ENCODE data around the gene RAB11B.
"Not testable (repeated sequence)": the region's sequence is repeated elsewhere in the genome, so short reads cannot be mapped to it uniquely, and the experiment has no call there.

Gene RAB11B

GRCh38 chr19:8393871-8394250, 3.7 kb downstream of the RAB11B start:
- no peak for DNase-seq (ENCODE audit: low spot score)

DNA sequence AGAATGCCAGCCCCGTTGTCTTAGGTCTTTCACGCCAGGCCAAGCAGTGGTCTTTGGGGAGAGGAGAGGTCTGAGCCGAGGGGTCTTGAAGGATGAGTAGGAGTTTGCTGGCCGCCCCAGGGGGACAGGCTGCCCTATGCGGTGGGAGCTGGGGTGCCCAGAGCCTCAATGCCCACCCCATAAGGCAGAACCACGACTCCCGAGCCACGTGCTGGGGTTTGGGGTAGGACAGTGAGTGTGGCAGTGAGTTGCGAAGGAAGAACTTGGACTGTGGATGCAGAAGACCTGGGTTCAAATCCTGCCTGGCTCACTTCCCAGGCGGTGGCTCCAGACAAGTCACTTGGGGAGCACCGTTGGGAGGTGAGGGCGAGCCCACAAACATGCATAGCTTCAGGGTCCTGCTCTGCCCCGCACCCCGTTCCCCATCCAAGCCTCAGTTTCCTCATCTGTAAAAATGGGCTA, 5.5 kb downstream of the RAB11B start:
- DNase-seq (ENCODE audit: low spot score) = no peak

GRCh38 chr19:8396185-8396562, 6.0 kb downstream of the RAB11B start:
- no peak for DNase-seq (ENCODE audit: low spot score)

DNA sequence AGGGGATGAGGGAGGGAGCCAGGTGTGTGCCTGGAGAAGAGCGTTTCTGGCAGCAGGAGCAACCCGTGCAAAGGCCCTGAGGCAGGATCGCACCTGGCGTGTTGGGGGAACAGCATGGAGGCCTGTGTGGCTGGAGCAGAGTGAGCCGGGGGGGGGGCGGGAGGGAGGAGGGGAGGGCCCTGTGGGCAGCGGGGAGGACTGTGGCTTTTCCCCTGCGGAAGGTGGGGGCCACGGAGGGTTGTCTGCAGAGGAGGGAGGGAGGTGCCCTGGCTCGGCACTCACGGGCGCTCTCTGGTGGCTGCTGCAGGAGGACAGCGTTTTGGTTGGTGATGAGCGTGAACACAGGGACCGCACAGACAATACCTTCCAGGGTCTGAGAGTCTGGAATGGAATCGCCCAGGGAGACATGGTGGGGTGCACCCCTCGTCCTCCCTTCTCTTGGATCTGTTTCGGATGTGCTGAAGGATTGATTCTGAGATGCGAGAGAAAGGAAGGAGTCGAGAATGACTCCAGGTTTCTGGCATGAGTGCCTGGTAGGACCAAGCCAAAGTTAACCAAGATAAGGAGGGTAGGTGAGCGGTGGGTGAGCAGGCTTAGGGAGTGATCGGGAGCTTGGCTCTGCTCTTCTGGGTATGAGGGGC, 6.5 kb downstream of the RAB11B start:
- peak; percentile 58 for DNase-seq (ENCODE audit: low spot score)

GRCh38 chr19:8397271-8397670, 7.1 kb downstream of the RAB11B start:
- DNase-seq (ENCODE audit: low spot score) = no peak

DNA sequence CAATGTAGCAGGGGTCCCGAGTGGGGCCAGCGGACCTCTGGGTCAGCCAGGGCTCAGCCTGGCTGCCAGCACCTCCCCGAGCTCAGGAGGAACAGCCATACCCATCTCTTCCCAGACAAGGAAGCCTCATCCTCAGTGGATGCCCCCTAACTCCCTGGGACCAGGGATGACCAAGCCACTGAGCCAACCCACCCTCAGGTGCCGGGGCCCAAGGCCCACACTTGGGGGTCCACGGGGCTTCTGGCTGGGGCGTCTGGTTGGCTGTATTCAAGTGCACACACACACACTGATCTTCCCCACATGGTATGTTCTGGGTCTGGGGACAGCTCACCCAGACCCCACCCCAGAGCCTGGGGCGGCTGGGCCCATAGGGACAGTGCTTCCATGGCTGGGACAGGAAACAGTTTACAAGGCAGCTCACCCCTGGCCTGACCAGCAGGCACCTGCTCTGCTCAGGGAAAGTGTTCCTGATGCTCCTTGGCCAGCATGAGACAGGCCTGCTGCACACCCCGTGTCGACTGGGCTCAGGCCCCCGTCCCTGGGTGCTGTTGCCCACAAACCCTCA, 7.7 kb downstream of the RAB11B start:
- no peak for DNase-seq (ENCODE audit: low spot score)

DNA sequence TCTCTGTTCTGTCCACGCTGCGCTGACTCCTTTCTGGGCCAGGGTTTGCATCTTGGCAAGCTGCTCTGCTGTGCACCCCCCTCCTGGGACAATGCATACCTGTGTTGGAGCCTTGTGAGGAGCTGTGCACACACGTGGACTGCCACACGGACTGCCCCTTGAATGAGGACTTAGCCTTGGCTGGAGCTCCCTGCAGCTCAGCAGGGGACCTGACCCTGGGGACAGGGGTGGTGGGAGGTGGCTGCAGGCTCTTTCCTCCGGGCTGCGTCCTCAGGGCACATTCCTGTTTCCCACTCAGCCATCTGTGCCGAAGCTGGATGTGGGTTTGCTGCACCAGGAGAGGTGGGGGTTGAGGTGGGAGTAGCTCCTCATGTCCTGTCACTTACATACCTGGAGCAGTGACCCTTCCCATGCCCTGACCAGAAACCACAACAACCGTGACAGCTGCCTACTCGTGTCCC, 8.2 kb downstream of the RAB11B start:
- DNase-seq (ENCODE audit: low spot score) = no peak

- no peak for DNase-seq (ENCODE audit: low spot score)
Measured at GRCh38 chr19:8399681-8400188, 9.6 kb downstream of the RAB11B start.

DNA sequence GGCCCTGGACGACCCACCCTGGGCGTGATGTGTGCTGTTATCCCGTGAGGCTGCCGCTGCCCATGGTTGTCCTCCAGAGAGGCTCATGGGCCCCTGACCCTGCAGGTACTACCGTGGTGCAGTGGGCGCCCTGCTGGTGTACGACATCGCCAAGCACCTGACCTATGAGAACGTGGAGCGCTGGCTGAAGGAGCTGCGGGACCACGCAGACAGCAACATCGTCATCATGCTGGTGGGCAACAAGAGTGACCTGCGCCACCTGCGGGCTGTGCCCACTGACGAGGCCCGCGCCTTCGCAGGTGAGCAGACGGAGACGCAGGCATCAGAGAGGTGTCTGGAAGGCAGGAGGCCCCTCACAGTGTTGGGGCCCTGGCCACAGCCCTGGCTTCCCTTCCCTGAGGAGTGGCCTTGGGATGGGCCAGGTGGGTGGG, 11.8 kb downstream of the RAB11B start:
- DNase-seq (ENCODE audit: low spot score) = no peak

- DNase-seq (ENCODE audit: low spot score) = no peak
Measured at GRCh38 chr19:8403098-8403819, 13.1 kb downstream of the RAB11B start.

DNA sequence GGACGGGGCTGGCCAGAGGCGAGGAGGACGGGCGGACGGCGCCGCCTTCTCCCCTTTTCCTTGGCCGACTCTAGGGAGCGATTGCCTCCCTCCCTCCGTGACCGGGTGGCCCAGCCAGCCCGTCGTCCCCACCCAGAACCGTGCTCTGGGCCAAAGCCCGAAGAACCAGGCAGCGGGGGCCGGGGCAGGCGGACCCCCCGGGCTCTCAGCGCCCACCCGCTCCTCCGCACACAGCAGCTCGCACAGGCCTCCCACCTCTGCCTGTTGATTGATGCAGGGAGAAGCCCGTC, 13.6 kb downstream of the RAB11B start:
- no peak for DNase-seq (ENCODE audit: low spot score)

DNA sequence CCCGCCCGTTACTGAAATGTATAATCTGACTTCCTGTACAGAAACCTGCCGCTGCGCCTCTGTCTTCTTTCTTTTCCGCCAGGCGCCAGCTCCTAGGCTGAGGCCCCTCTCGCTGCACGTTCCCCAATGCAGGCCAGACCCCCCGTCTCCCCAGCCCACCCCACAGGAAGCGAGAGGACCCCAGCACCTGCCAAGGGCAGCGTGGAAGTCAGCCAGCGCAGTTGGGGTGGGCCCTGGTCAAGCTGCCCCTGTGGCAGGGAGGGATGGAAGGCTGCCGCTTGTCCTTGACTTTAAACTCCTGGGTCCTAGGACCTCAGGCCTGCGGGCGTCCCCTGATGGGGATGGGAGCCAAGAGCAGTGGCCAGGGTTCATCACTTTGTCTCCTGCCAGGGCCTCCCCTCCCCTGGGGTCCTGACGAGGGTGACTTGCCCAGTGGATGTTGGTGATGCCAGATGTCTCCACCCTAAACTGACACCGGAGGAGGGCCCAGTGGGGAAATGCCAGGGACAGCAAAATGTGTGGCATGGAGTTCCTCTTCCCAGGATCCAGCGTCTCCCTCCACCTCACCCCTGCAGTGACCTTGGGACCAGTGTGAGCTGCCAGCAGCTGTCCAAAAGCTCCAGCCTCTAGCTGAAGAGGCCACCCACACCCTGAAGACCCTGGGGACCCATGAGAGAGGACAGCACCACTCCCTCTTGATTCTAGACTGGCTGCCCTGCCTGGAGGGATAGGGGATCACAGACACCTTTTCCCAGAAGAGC, 14.4 kb downstream of the RAB11B start:
- DNase-seq (ENCODE audit: low spot score) = no peak

DNA sequence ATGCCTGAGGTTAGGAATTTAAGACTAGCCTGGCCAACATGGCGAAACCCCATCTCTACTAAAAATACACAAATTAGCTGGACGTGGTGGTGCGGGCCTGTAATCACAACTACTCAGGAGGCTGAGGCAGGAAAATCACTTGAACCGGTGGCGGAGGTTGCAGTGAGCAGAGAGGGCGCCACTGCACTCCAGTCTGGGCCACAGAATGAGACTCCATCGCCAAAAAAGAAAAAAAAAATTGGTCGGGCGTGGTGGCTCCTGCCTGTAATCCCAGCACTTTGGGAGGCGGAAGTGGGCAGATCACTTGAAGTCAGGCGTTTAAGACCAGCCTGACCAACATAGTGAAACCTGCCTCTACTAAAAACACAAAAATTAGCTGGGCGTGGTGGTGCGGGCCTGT, 20.6 kb downstream of the RAB11B start:
- DNase-seq (ENCODE audit: low spot score) = not testable (repeated sequence)

GRCh38 chr19:8412783-8413628, 22.8 kb downstream of the RAB11B start, which contains the start of gene MARCHF2:
MARCHF2 (plus strand) TSS chr19:8413305; CDS start chr19:8421841, 8,536 bp downstream.
- peak; percentile 94 for DNase-seq (ENCODE audit: low spot score)

GRCh38 chr19:8413629-8413995, 23.5 kb downstream of the RAB11B start:
- no peak for DNase-seq (ENCODE audit: low spot score)

DNA sequence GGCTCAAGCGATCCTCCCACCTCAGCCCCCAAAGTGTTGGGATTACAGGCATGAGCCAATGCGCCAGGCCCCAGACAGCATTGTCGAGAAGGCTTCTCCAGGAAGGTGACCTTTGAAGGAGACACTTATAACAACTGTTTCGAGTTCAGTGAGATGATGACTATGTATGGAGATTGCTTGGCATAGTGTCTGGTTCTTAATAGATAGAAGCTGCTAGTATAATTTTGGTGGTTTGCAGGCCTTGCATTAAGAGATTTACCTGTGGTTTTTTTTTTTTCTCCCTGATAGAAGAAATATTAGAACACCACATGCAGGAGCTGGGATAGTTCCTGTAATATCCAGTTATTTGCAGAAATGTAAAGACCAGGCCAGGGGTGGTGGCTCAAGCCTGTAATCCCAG, 26.6 kb downstream of the RAB11B start:
- DNase-seq (ENCODE audit: low spot score) = no peak

DNA sequence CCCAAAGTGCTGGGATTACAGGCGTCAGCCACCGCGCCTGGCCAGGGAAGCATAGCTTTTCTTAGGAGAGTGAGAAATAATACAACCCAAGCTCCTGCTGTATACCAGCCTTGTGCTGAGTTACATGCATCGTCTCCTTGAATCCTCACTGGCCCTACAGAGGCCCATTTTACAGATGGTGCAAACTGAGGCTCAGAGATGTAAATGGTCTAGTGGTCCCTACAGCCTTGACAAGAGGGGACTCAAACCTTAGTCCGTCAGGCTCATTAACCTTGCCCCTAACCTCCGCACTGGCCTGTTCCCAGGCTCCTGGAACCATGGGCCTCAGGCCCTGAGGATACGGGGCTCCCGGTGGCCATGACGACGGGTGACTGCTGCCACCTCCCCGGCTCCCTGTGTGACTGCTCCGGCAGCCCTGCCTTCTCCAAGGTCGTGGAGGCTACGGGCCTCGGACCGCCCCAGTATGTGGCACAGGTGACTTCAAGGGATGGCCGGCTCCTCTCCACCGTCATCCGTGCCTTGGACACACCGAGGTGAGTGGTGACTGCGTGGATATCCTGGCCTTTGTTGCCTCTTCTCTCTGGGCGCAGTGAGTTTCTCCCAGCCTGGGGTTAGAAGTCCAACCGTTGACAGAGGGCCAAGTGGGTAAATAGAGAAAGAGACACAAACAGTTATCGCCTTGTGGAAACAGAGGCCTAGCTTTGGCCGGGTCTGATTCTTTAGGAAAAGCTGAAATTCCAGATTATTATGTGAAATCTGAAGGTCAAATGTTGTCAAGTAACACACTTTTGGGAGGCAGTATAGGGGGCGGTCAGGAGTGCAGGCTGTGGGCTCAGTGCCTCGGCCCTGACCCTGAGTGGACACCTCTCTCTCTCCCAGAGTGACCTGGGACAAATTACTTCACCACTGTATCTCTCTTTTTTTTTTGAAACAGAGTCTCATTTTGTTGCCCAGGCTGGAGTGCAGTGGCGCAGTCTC, 31.6 kb downstream of the RAB11B start:
- no peak for DNase-seq (ENCODE audit: low spot score)

- DNase-seq (ENCODE audit: low spot score) = peak; percentile 85
Measured at GRCh38 chr19:8423817-8424223, 33.7 kb downstream of the RAB11B start.

GRCh38 chr19:8425331-8425730, 35.2 kb downstream of the RAB11B start:
- DNase-seq (ENCODE audit: low spot score) = not testable (repeated sequence)

GRCh38 chr19:8426283-8426682, 36.1 kb downstream of the RAB11B start:
- no peak for DNase-seq (ENCODE audit: low spot score)

Measured in SW480 (cell line).